NB4 (cell line): ENCODE results near the gene SPSB3.

Experiments used
- MYC ChIP-seq: IDR thresholded peaks from 2 replicates; pipeline ENCODE4 v1.6.1; 2011; ENCODE audit warnings: low read depth, low read length
- POLR2A ChIP-seq: IDR thresholded peaks from 2 replicates; pipeline ENCODE4 v1.6.1; 2011; ENCODE audit warnings: mild to moderate bottlenecking; ENCODE audit not compliant: insufficient read length; ENCODE audit errors: extremely low read depth
- TF ChIP-seq, protein P1 (sequence below): IDR thresholded peaks from one replicate; pipeline ENCODE4 v1.5.1; 2012; ENCODE audit warnings: low read depth, low read length
- TF ChIP-seq, protein P2 (sequence below): IDR thresholded peaks from 2 replicates; pipeline ENCODE4 v1.6.1; 2011; ENCODE audit warnings: low read depth, low read length

DNA sequence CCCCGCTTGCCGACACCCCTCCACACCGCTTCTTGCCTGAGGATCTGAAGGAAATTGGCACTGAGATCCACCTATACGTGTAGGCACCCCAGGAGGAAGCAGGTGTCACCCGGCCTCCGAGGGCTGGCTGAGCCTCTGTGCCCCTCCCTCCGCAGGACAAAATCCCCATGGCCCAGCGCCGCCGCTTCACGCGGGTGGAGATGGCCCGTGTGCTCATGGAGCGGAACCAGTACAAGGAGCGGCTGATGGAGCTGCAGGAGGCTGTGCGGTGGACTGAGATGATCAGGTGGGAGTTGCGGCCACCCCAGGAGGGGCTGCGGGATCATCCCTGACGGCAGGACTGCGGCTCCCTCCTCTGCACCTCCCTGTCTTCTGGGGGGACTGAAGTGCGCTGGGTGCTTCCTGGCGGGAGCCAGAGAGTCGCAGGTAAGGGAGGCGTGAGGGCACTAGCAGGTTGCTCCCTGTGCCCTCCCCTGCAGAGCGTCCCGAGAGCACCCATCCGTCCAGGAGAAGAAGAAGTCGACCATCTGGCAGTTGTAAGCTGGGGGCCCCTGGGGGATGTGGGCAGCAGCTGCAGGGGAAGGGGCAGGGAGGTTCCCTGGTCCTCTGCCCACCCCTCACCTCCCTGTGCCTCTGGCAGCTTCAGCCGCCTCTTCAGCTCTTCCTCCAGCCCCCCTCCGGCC is 20.0 kb downstream of the SPSB3 start:
- TF ChIP-seq POLR2A, result no peak
- TF ChIP-seq, protein P1, sequence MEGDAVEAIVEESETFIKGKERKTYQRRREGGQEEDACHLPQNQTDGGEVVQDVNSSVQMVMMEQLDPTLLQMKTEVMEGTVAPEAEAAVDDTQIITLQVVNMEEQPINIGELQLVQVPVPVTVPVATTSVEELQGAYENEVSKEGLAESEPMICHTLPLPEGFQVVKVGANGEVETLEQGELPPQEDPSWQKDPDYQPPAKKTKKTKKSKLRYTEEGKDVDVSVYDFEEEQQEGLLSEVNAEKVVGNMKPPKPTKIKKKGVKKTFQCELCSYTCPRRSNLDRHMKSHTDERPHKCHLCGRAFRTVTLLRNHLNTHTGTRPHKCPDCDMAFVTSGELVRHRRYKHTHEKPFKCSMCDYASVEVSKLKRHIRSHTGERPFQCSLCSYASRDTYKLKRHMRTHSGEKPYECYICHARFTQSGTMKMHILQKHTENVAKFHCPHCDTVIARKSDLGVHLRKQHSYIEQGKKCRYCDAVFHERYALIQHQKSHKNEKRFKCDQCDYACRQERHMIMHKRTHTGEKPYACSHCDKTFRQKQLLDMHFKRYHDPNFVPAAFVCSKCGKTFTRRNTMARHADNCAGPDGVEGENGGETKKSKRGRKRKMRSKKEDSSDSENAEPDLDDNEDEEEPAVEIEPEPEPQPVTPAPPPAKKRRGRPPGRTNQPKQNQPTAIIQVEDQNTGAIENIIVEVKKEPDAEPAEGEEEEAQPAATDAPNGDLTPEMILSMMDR, result no peak
- TF ChIP-seq, protein P2, sequence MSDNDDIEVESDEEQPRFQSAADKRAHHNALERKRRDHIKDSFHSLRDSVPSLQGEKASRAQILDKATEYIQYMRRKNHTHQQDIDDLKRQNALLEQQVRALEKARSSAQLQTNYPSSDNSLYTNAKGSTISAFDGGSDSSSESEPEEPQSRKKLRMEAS, result no peak
- no peak for TF ChIP-seq MYC
